Measurements from ENCODE around the gene KCNQ5.
"Not testable (repeated sequence)": the region's sequence is repeated elsewhere in the genome, so short reads cannot be mapped to it uniquely, and the experiment has no call there.

Gene KCNQ5

GRCh38 chr6:72621291-72622093 lies at the start of gene KCNQ5:
Gene KCNQ5, plus strand, starts transcription at chr6:72622064.
- Histone ChIP-seq H3K27ac (ENCODE audit: low read depth in 2 of 2, low read length in 2 of 2) (no peak within 1 kb of the TSS), H3K4me1 (ENCODE audit: control insufficient read depth in 2 of 2, insufficient read depth in 2 of 2, low read length in 2 of 2) (peaks cover 3 to 6% of the 10 kb centered on the region in 2 donors), H3K9me3 (ENCODE audit: control insufficient read depth in 2 of 2, low read length in 2 of 2) (no peaks in the 10 kb centered on the region), H3K27me3 (ENCODE audit: control insufficient read depth in 2 of 2, insufficient read depth in 2 of 2, low read length in 2 of 2) (peaks cover 11 to 14% of the 10 kb centered on the region in 2 donors), H3K9ac (ENCODE audit: low read depth in 1 of 2, low read length in 2 of 2) (peak within 1 kb of the TSS in 1 of 2 donors; percentile 23), H3K36me3 (ENCODE audit: control insufficient read depth in 2 of 2, insufficient read depth in 2 of 2, low read length in 2 of 2) (no peaks in the 10 kb centered on the region), H3K4me3 (ENCODE audit: low read length in 2 of 2) (peak within 1 kb of the TSS; percentile 53 to 69)

DNA sequence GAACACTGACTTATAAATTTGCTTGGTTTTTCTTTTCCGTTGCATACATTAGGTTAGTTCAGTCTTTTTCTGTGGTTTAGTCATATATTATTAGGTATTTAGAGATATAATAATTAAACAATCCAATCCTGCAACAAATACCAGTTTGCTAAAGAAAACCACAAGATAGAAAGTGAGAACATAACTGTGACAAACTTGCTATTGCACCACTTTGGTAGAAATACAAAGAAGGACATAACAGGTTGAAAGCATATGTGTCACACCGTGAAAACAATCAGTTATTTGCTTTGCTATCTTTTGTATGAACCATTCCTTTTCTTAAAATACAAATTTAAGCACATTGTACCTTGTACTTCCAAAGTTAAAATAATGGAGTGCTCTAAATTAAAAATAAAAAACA lies 42.0 kb upstream of the KCNQ5 start:
- Histone ChIP-seq H3K4me3 (ENCODE audit: low read length in 2 of 2) (no peak overlapping the region), H3K4me1 (ENCODE audit: control insufficient read depth in 2 of 2, insufficient read depth in 2 of 2, low read length in 2 of 2) (no peaks in the 10 kb centered on the region), H3K27ac (ENCODE audit: low read depth in 2 of 2, low read length in 2 of 2) (no peak overlapping the region), H3K9ac (ENCODE audit: low read depth in 1 of 2, low read length in 2 of 2) (no peak overlapping the region), H3K36me3 (ENCODE audit: control insufficient read depth in 2 of 2, insufficient read depth in 2 of 2, low read length in 2 of 2) (no peaks in the 10 kb centered on the region), H3K27me3 (ENCODE audit: control insufficient read depth in 2 of 2, insufficient read depth in 2 of 2, low read length in 2 of 2) (no peaks in the 10 kb centered on the region), H3K9me3 (ENCODE audit: control insufficient read depth in 2 of 2, low read length in 2 of 2) (no peaks in the 10 kb centered on the region)

- Histone ChIP-seq H3K4me1 (ENCODE audit: control insufficient read depth in 2 of 2, insufficient read depth in 2 of 2, low read length in 2 of 2) (no peaks in the 10 kb centered on the region), H3K27ac (ENCODE audit: low read depth in 2 of 2, low read length in 2 of 2) (no peak overlapping the region), H3K4me3 (ENCODE audit: low read length in 2 of 2) (no peak overlapping the region), H3K36me3 (ENCODE audit: control insufficient read depth in 2 of 2, insufficient read depth in 2 of 2, low read length in 2 of 2) (no peaks in the 10 kb centered on the region), H3K9ac (ENCODE audit: low read depth in 1 of 2, low read length in 2 of 2) (no peak overlapping the region), H3K27me3 (ENCODE audit: control insufficient read depth in 2 of 2, insufficient read depth in 2 of 2, low read length in 2 of 2) (no peaks in the 10 kb centered on the region), H3K9me3 (ENCODE audit: control insufficient read depth in 2 of 2, low read length in 2 of 2) (no peaks in the 10 kb centered on the region)
Observed at GRCh38 chr6:72580281-72580940, 41.5 kb upstream of the KCNQ5 start.

DNA sequence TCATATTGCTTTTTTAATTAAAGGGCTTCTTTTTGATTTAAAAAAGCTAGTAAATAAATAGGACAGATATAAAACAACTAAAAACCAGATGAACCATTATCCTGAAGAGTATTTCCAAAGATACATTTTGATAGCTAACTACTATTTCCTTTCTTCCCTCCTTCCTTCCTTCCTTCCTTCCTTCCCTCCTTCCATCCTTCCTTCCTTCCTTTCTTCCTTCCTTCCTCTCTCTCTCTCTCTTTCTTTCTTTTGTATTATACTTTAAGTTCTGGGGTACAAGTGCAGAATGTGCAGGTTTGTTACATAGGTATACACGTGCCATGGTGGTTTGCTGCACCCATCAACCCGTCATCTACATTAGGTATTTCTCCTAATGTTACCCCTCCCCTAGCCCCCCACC lies 40.9 kb upstream of the KCNQ5 start:
- not testable (repeated sequence) for H3K4me1 ChIP-seq (ENCODE audit: control insufficient read depth in 2 of 2, insufficient read depth in 2 of 2, low read length in 2 of 2); H3K4me3 ChIP-seq (ENCODE audit: low read length in 2 of 2); H3K9ac ChIP-seq (ENCODE audit: low read depth in 1 of 2, low read length in 2 of 2); H3K27ac ChIP-seq (ENCODE audit: low read depth in 2 of 2, low read length in 2 of 2); H3K9me3 ChIP-seq (ENCODE audit: control insufficient read depth in 2 of 2, low read length in 2 of 2); H3K36me3 ChIP-seq (ENCODE audit: control insufficient read depth in 2 of 2, insufficient read depth in 2 of 2, low read length in 2 of 2); H3K27me3 ChIP-seq (ENCODE audit: control insufficient read depth in 2 of 2, insufficient read depth in 2 of 2, low read length in 2 of 2)

DNA sequence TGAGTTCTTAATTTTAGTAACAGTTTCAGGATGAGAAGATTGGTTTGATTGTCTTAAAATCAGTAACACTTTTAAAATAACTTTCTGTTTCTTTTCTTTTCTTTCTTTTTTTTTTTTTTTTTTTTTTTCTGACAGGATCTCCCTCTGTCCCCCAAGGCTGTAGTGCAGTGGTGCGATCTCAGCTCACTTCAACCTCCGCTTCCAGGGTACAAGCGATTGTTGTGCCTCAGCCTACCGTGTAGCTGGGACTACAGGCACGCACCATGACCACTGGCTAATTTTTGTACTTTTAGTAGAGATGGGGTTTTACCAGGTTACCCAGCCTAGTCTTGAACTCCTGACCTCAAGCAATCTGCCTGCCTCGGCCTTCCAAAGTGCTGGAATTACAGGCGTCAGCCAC lies 33.7 kb upstream of the KCNQ5 start:
- H3K27me3 ChIP-seq (ENCODE audit: control insufficient read depth in 2 of 2, insufficient read depth in 2 of 2, low read length in 2 of 2) = no peaks in the 10 kb centered on the region
- no peak overlapping the region for H3K27ac ChIP-seq (ENCODE audit: low read depth in 2 of 2, low read length in 2 of 2)
- no peaks in the 10 kb centered on the region for H3K9me3 ChIP-seq (ENCODE audit: control insufficient read depth in 2 of 2, low read length in 2 of 2)
- no peaks in the 10 kb centered on the region for H3K4me1 ChIP-seq (ENCODE audit: control insufficient read depth in 2 of 2, insufficient read depth in 2 of 2, low read length in 2 of 2)
- no peak overlapping the region for H3K4me3 ChIP-seq (ENCODE audit: low read length in 2 of 2)
- no peak overlapping the region for H3K9ac ChIP-seq (ENCODE audit: low read depth in 1 of 2, low read length in 2 of 2)
- H3K36me3 ChIP-seq (ENCODE audit: control insufficient read depth in 2 of 2, insufficient read depth in 2 of 2, low read length in 2 of 2) = no peaks in the 10 kb centered on the region

DNA sequence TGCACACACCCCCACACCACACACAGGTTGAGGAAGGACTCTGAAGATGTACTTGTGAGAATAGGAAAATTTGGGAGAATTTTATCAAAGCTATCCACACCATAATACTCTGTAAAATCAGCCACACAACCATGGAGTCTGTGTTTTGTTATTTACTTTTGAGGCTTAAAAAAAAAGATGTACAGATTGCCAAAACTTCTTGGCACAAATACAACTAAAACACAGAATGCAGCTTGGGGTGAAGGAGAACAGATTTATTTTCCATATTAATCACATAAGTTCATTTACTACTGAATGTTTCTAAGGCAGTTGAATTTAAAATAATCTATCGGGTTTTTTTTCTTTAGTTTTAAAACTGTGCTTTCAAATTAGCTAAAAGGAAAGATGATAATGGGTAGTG lies 32.8 kb upstream of the KCNQ5 start:
- Histone ChIP-seq H3K9ac (ENCODE audit: low read depth in 1 of 2, low read length in 2 of 2) (no peak overlapping the region), H3K27ac (ENCODE audit: low read depth in 2 of 2, low read length in 2 of 2) (no peak overlapping the region), H3K4me1 (ENCODE audit: control insufficient read depth in 2 of 2, insufficient read depth in 2 of 2, low read length in 2 of 2) (no peaks in the 10 kb centered on the region), H3K36me3 (ENCODE audit: control insufficient read depth in 2 of 2, insufficient read depth in 2 of 2, low read length in 2 of 2) (no peaks in the 10 kb centered on the region), H3K9me3 (ENCODE audit: control insufficient read depth in 2 of 2, low read length in 2 of 2) (no peaks in the 10 kb centered on the region), H3K27me3 (ENCODE audit: control insufficient read depth in 2 of 2, insufficient read depth in 2 of 2, low read length in 2 of 2) (no peaks in the 10 kb centered on the region), H3K4me3 (ENCODE audit: low read length in 2 of 2) (no peak overlapping the region)

DNA sequence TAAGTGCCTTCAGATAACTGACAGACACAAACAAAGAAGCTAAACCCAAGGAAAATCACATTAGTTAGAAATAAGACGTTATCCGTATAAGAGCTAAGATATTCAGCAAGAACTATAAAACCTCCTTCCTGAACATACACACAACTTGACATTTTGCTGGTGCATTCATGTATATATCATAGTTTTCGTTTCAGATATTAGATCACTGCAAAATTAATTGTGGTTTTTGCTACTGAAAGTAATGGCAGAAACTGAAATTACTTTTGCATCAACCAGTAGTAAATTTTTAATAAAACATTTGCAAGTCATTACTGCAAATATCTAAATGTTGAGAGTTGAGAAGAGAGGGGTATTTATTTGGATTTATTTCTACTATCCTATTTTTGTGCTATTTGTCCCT lies 26.1 kb upstream of the KCNQ5 start:
- Histone ChIP-seq H3K4me3 (ENCODE audit: low read length in 2 of 2) (no peak overlapping the region), H3K9me3 (ENCODE audit: control insufficient read depth in 2 of 2, low read length in 2 of 2) (no peaks in the 10 kb centered on the region), H3K36me3 (ENCODE audit: control insufficient read depth in 2 of 2, insufficient read depth in 2 of 2, low read length in 2 of 2) (no peaks in the 10 kb centered on the region), H3K9ac (ENCODE audit: low read depth in 1 of 2, low read length in 2 of 2) (no peak overlapping the region), H3K27ac (ENCODE audit: low read depth in 2 of 2, low read length in 2 of 2) (no peak overlapping the region), H3K4me1 (ENCODE audit: control insufficient read depth in 2 of 2, insufficient read depth in 2 of 2, low read length in 2 of 2) (no peaks in the 10 kb centered on the region), H3K27me3 (ENCODE audit: control insufficient read depth in 2 of 2, insufficient read depth in 2 of 2, low read length in 2 of 2) (no peaks in the 10 kb centered on the region)

GRCh38 chr6:72616406-72617015 lies 5.4 kb upstream of the KCNQ5 start:
- no peak overlapping the region for H3K4me3 ChIP-seq (ENCODE audit: low read length in 2 of 2)
- H3K27ac ChIP-seq (ENCODE audit: low read depth in 2 of 2, low read length in 2 of 2) = no peak overlapping the region
- H3K4me1 ChIP-seq (ENCODE audit: control insufficient read depth in 2 of 2, insufficient read depth in 2 of 2, low read length in 2 of 2) = peaks cover 3 to 6% of the 10 kb centered on the region in 2 donors
- peaks cover 0 to 4% of the 10 kb centered on the region in 2 donors for H3K27me3 ChIP-seq (ENCODE audit: control insufficient read depth in 2 of 2, insufficient read depth in 2 of 2, low read length in 2 of 2)
- no peaks in the 10 kb centered on the region for H3K36me3 ChIP-seq (ENCODE audit: control insufficient read depth in 2 of 2, insufficient read depth in 2 of 2, low read length in 2 of 2)
- no peaks in the 10 kb centered on the region for H3K9me3 ChIP-seq (ENCODE audit: control insufficient read depth in 2 of 2, low read length in 2 of 2)
- H3K9ac ChIP-seq (ENCODE audit: low read depth in 1 of 2, low read length in 2 of 2) = no peak overlapping the region

DNA sequence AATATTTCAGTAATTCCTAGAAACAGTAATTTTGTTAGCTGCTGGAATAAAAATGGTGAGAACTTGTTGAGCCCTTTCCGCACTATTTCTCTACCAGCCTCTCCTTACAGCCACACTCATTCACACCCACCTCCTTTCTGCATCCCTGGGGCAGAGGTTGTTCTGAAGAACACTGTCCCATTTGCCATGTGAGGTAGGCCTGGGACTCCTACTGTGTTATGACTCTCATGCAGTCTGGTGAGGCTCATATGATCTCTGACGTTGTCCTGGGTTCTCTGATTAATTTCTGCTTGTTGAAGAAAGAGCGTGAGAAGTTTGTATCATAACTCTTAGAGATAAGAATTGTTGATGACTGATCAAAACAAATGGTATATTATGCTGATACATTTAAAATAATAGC lies 4.1 kb upstream of the KCNQ5 start:
- H3K36me3 ChIP-seq (ENCODE audit: control insufficient read depth in 2 of 2, insufficient read depth in 2 of 2, low read length in 2 of 2) = no peaks in the 10 kb centered on the region
- H3K27ac ChIP-seq (ENCODE audit: low read depth in 2 of 2, low read length in 2 of 2) = no peak overlapping the region
- no peaks in the 10 kb centered on the region for H3K9me3 ChIP-seq (ENCODE audit: control insufficient read depth in 2 of 2, low read length in 2 of 2)
- H3K27me3 ChIP-seq (ENCODE audit: control insufficient read depth in 2 of 2, insufficient read depth in 2 of 2, low read length in 2 of 2) = peaks cover 4 to 5% of the 10 kb centered on the region in 2 donors
- H3K9ac ChIP-seq (ENCODE audit: low read depth in 1 of 2, low read length in 2 of 2) = no peak overlapping the region
- H3K4me1 ChIP-seq (ENCODE audit: control insufficient read depth in 2 of 2, insufficient read depth in 2 of 2, low read length in 2 of 2) = peaks cover 3 to 6% of the 10 kb centered on the region in 2 donors
- H3K4me3 ChIP-seq (ENCODE audit: low read length in 2 of 2) = no peak overlapping the region
